Panc1 (cell line): ENCODE data around the gene MSANTD2. TPM values are rescaled to one million over a fixed set of nuclear protein-coding genes. Genes with fewer than 3 reads are reported as not detected.

Experiments
- ATAC-seq: fragments of 200-7000 bp; cut with Tn5 transposase; 2 replicates; pipeline ENCODE4 v1.9.1; 2020; ENCODE audit warnings: mild to moderate bottlenecking, moderate library complexity
- BruUV-seq: library from RNA; stranded (reverse); fragments of 400-500 nt; replicated peaks from 2 replicates; lab custom pipeline; 2021; lab: Mats Ljungman, UMichigan
- CTCF ChIA-PET: fragments of 300-600 bp; sonication (Branson Sonifier 250); formaldehyde crosslinking; loops from one replicate; lab custom pipeline; 2022; ENCODE audit warnings: antibody characterized with exemption; lab: Charles Lee
- POLR2A ChIA-PET: fragments of 300-600 bp; sonication (Branson Sonifier 250); formaldehyde crosslinking; loops from one replicate; lab custom pipeline; 2022; ENCODE audit warnings: antibody characterized with exemption; lab: Charles Lee
- DNase-seq: peaks from one replicate; pipeline ENCODE4 v3.0.0-alpha.2; 2010; ENCODE audit warnings: low read depth, low spot score
- H3K27ac ChIP-seq: 2 replicates; pipeline ENCODE4 v1.5.1; 2011; ENCODE audit warnings: mild to moderate bottlenecking, low read length, inconsistent platforms
- H3K27me3 ChIP-seq: fragments of 200-500 bp; sonication (Bioruptor generic); 2 replicates; pipeline ENCODE4 v1.6.0; 2014; ENCODE audit warnings: low read length, inconsistent platforms; ENCODE audit not compliant: control insufficient read depth, insufficient read depth
- H3K36me3 ChIP-seq: fragments of 200-500 bp; sonication (Bioruptor generic); 2 replicates; pipeline ENCODE4 v1.5.1; 2014; ENCODE audit warnings: inconsistent platforms, mild to moderate bottlenecking, low read length, moderate library complexity; ENCODE audit not compliant: control insufficient read depth, insufficient read depth
- H3K4me1 ChIP-seq: 2 replicates; pipeline ENCODE4 v1.5.1; 2011; ENCODE audit warnings: inconsistent platforms, mild to moderate bottlenecking, low read length, moderate library complexity; ENCODE audit not compliant: control insufficient read depth, insufficient read depth
- H3K4me3 ChIP-seq, 2 experiments: 2 replicates each; pipeline ENCODE4 v1.5.1; 2011 to 2012; ENCODE audit warnings: low read depth in 2 of 2, low read length in 2 of 2, mild to moderate bottlenecking in 2 of 2, inconsistent platforms in 1 of 2, moderate library complexity in 1 of 2
- H3K9me3 ChIP-seq: fragments of 200-500 bp; sonication (Bioruptor generic); 2 replicates; pipeline ENCODE4 v1.5.1; 2014; ENCODE audit warnings: low read depth, mild to moderate bottlenecking, inconsistent platforms, low read length, moderate library complexity; ENCODE audit not compliant: control insufficient read depth, insufficient read depth
- POLR2AphosphoS5 ChIP-seq: IDR thresholded peaks from 2 replicates; pipeline ENCODE4 v1.6.1; 2012; ENCODE audit warnings: mild to moderate bottlenecking, low read depth, low read length, moderate library complexity
- SIN3A ChIP-seq: IDR thresholded peaks from 2 replicates; pipeline ENCODE4 v1.6.1; 2012; ENCODE audit warnings: low read depth, mild to moderate bottlenecking, low read length, moderate library complexity, borderline replicate concordance; ENCODE audit not compliant: insufficient read depth
- TCF7L2 ChIP-seq: IDR thresholded peaks from 2 replicates; pipeline ENCODE4 v1.6.1; 2011; ENCODE audit warnings: mild to moderate bottlenecking, low read depth, low read length, inconsistent platforms
- in situ Hi-C: cut with HindIII; loops from 2 replicates; pipeline ENCODE4 v1.10.0; 2016; ENCODE audit warnings: low sequenced_read_pairs, low pct_unique_long_range_greater_than_20kb
- intact Hi-C: fragments of 100-400 bp; cut with micrococcal nuclease; formaldehyde crosslinking; loops from one replicate; pipeline ENCODE4 v1.10.0; 2022; ENCODE audit not compliant: unreplicated experiment
- total RNA-seq: library from RNA; stranded (reverse); gene quantifications from one replicate; pipeline ENCODE4 v1.2.1, GENCODE V29; 2021; ENCODE audit not compliant: unreplicated experiment
- TF ChIP-seq, protein P1 (sequence below): fragments of 450-650 bp; IDR thresholded peaks from 2 replicates; pipeline ENCODE4 v1.5.1; 2017; ENCODE audit warnings: mild to moderate bottlenecking
- TF ChIP-seq, protein P2 (sequence below), 2 experiments: IDR thresholded peaks; 2 replicates each; pipeline ENCODE4 v1.6.1; 2011 to 2012; ENCODE audit warnings: low read depth in 2 of 2, control low read depth in 1 of 2, low read length in 1 of 2, mild to moderate bottlenecking in 1 of 2, moderate library complexity in 1 of 2; ENCODE audit not compliant: insufficient read depth in 1 of 2

MSANTD2 gene
- total RNA-seq, 1 experiment from 2014 or later = 20.5 TPM

DNA sequence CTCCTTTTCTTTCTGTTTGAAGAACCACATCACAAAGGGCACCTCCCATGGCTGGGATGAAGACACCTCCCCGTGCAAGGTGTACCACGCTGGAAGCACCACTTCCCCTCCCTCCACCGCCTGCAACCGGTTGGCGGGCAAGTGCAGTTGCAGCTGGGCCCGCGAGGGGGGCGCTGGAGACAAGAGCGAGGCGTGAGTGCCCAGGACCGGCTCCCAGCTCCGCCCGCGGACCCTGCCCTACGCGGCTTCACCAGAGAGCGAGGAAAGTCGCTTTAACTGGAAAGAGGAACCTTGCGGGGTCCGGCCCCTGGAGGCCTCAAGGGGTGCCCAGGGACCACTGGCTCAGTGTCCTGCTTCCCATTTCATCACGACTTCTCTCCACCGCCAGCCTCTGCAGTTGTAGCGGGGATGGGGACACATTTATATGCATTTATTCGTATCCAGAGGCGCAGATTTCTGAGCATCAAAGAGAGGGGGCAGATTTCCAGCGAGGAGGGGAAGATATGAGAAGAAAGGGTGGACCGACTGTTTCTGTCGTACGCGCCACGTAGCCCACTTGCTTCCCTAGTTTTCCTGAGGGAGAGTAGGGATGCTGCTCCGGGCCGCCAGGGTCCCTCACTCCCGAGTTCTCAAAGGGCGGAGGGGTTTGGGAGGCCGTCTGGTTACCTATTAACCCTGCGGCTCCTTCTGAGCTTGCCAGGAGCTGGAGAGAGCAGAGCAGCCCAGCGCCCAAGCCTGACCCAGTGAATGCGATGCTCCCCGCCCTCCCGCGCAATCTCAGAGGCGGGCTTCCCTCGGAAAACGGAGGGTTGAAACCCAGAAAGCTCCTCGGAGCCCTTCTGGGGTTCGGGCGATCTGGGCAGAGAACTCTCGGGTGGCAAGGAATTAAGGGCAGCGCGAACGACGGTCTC is 41.6 kb downstream of the MSANTD2 start:
- ChIA-PET CTCF (interaction anchor here (0.6 to 1.0 kb wide), 5 partner anchors 12 to 79 kb away, joined by 3 to 5 read pairs (median 3); no protein-coding TSS in a partner anchor), POLR2A (no interaction called here)
- TF ChIP-seq TCF7L2 (no peak), POLR2AphosphoS5 (no peak), SIN3A (no peak)
- TF ChIP-seq, protein P1, sequence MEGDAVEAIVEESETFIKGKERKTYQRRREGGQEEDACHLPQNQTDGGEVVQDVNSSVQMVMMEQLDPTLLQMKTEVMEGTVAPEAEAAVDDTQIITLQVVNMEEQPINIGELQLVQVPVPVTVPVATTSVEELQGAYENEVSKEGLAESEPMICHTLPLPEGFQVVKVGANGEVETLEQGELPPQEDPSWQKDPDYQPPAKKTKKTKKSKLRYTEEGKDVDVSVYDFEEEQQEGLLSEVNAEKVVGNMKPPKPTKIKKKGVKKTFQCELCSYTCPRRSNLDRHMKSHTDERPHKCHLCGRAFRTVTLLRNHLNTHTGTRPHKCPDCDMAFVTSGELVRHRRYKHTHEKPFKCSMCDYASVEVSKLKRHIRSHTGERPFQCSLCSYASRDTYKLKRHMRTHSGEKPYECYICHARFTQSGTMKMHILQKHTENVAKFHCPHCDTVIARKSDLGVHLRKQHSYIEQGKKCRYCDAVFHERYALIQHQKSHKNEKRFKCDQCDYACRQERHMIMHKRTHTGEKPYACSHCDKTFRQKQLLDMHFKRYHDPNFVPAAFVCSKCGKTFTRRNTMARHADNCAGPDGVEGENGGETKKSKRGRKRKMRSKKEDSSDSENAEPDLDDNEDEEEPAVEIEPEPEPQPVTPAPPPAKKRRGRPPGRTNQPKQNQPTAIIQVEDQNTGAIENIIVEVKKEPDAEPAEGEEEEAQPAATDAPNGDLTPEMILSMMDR = peak; percentile 91
- TF ChIP-seq, protein P2, sequence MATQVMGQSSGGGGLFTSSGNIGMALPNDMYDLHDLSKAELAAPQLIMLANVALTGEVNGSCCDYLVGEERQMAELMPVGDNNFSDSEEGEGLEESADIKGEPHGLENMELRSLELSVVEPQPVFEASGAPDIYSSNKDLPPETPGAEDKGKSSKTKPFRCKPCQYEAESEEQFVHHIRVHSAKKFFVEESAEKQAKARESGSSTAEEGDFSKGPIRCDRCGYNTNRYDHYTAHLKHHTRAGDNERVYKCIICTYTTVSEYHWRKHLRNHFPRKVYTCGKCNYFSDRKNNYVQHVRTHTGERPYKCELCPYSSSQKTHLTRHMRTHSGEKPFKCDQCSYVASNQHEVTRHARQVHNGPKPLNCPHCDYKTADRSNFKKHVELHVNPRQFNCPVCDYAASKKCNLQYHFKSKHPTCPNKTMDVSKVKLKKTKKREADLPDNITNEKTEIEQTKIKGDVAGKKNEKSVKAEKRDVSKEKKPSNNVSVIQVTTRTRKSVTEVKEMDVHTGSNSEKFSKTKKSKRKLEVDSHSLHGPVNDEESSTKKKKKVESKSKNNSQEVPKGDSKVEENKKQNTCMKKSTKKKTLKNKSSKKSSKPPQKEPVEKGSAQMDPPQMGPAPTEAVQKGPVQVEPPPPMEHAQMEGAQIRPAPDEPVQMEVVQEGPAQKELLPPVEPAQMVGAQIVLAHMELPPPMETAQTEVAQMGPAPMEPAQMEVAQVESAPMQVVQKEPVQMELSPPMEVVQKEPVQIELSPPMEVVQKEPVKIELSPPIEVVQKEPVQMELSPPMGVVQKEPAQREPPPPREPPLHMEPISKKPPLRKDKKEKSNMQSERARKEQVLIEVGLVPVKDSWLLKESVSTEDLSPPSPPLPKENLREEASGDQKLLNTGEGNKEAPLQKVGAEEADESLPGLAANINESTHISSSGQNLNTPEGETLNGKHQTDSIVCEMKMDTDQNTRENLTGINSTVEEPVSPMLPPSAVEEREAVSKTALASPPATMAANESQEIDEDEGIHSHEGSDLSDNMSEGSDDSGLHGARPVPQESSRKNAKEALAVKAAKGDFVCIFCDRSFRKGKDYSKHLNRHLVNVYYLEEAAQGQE (IDR thresholded peaks at IDR 0.05; ENCODE audit: insufficient read depth in 1 of 2, low read depth in 2 of 2, low read length in 1 of 2) = no peak
- peaks cover 7% of the 10 kb centered on the region; the same call in 1 of the 2 replicates for H3K4me1 ChIP-seq
- peak overlapping the region; percentile 27 to 52 for H3K4me3 ChIP-seq
- intact Hi-C loops (no loop called here), in situ Hi-C loops (no loop called here)
- H3K27me3 ChIP-seq = no peaks in the 10 kb centered on the region
- ATAC-seq (peak; percentile 75), DNase-seq (no peak)
- no peaks in the 10 kb centered on the region for H3K9me3 ChIP-seq
- H3K36me3 ChIP-seq = no peaks in the 10 kb centered on the region
- H3K27ac ChIP-seq = no peak overlapping the region
- no TSS peak for BruUV-seq

DNA sequence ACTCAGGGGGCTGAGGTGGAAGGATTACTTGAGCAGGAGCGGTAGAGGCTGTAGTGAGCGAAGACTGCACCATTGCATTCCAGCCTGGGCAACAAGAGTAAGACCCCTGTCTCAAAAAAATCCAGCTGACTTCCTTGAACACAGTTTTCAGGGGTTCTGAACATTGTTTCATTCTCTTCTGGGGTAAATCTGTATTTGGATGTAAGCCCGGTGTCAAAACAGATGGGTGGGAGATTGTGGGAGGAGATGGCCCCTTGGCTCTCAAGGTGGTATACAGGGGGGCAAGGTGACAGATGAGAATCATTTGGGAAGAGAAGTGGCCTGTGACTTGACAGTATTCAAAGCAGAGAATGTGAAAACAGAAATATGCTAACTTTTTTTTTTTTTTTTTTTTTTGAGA is 42.9 kb downstream of the MSANTD2 start:
- no peak for ATAC-seq
- intact Hi-C loops = no loop called here
- no peak for DNase-seq
- H3K27me3 ChIP-seq = no peaks in the 10 kb centered on the region
- H3K4me3 ChIP-seq = no peak overlapping the region
- TF ChIP-seq POLR2AphosphoS5 = no peak
- TF ChIP-seq, protein P2 (IDR thresholded peaks at IDR 0.05; ENCODE audit: insufficient read depth in 1 of 2, low read depth in 2 of 2, low read length in 1 of 2) = no peak
- TF ChIP-seq, protein P1 = no peak
- no peak for TF ChIP-seq TCF7L2
- TF ChIP-seq SIN3A = no peak
- CTCF ChIA-PET = interaction anchor here (0.7 kb wide), 1 partner anchor 1367 kb away, joined by 6 read pairs; no protein-coding TSS in a partner anchor
- no peak overlapping the region for H3K27ac ChIP-seq
- no TSS peak for BruUV-seq
- H3K9me3 ChIP-seq = no peaks in the 10 kb centered on the region
- POLR2A ChIA-PET = no interaction called here
- no peaks in the 10 kb centered on the region for H3K36me3 ChIP-seq
- H3K4me1 ChIP-seq = 0 out of 2 replicates have a peak, but pooled peaks cover 4% of the 10 kb centered on the region
- in situ Hi-C loops = no loop called here
